IPS-NIHi7 (cell line): ENCODE measurements around the gene PDZRN4.

Experiments
- DNase-seq: peaks from one replicate; pipeline ENCODE4 v3.0.0; 2012; ENCODE audit warnings: mixed read lengths; ENCODE audit errors: extremely low spot score

PDZRN4 gene

GRCh38 chr12:41356181-41356580, 168.1 kb downstream of the PDZRN4 start:
- DNase-seq, result no peak

- no peak for DNase-seq
Observed at GRCh38 chr12:41361738-41362137, 173.6 kb downstream of the PDZRN4 start.

DNA sequence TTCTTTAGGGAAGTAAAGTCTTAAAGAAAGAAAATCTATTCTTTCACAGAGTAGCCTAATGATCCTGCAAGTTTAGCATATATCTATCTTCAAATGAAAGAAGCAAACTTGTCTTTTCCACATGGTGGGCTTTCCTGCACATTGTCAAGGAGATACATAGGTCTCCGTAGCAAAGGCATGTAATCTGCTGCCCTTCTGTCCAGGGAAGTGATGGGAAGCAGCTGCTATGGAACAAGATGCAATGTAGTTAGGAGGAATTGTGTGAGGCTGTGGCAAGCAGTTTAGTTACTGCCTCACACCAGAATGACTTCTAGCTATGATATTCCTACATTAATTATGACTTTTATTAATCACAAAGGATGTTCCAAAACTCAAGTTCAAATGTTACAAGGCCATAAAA, 174.4 kb downstream of the PDZRN4 start:
- no peak for DNase-seq

DNA sequence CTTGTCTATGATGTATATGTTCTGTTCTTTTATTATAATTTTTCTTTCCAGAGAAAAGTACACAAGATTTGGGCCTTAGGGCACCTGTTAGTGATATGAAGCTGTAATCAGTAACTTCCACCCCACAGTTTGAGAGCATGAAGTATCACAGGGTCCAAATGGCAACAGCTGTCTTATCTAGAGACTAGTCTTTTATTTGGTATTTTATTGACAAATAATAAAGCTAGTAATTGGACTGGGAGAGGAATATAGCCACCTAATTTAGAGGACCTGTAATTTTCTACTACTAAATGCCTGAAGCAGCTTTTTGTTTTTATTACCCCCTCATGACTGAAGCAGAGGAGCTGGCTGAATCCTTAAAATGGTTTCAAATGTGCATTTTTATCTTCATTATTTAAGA, 174.8 kb downstream of the PDZRN4 start:
- no peak for DNase-seq

- no peak for DNase-seq
Observed at GRCh38 chr12:41364211-41364610, 176.1 kb downstream of the PDZRN4 start.

GRCh38 chr12:41365653-41366171, 177.6 kb downstream of the PDZRN4 start:
- DNase-seq, result peak; percentile 12

- peak; percentile 14 for DNase-seq
Observed at GRCh38 chr12:41367726-41368405, 179.7 kb downstream of the PDZRN4 start.

- DNase-seq, result no peak
Observed at GRCh38 chr12:41380878-41381277, 192.8 kb downstream of the PDZRN4 start.

- DNase-seq, result no peak
Observed at GRCh38 chr12:41402801-41403200, 214.7 kb downstream of the PDZRN4 start.

DNA sequence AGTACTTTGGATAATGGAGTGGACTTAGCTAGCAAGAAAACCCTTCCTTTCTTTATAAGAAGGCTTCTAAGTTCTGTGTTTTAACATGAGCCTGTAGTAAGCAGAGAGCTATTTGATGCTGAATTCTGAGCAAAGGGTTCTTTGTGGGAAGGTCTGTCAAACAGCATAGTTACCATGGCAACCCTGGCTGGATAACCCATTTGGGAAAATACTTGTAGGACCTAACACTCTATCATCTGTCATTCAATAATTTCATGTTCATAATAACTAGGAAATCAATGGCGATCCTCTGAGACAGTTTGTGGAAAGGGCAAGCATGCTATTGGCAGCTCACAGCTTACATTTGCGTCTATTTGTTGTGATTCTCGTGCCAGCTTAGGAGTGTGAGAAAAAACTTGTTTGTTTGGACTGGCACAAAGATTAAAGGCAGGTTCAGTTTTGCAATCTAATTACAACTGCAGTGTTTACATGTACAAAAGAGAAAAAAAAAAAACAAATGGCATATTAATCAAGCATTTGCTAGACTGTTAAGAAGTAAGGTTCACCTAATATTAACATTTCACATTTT, 219.2 kb downstream of the PDZRN4 start:
- peak; percentile 9 for DNase-seq

GRCh38 chr12:41409628-41410027, 221.5 kb downstream of the PDZRN4 start:
- DNase-seq, result no peak

- DNase-seq, result peak; percentile 26
Observed at GRCh38 chr12:41418586-41418985, 230.5 kb downstream of the PDZRN4 start.

GRCh38 chr12:41419131-41419893, 231.2 kb downstream of the PDZRN4 start:
- DNase-seq, result no peak

DNA sequence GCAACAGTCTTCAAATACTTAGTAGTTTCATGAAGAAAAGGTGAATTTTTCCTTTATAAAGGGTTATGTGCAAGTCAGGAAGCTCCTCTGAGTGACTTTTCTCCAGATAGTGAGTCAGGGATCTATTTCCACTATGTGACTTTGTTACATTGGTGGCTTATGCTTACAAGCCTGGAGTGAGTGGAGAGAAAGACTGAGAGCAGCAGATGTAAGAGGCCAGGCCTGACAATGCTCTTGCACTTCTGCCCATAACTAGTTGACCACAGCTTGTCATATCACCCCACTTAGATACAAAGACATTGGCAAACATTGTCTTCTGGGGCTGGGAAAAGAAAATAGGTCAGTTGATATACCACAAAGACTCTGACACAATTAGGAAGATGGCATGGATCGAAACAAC, 236.5 kb downstream of the PDZRN4 start:
- DNase-seq, result no peak

GRCh38 chr12:41433460-41433859, 245.3 kb downstream of the PDZRN4 start:
- no peak for DNase-seq

DNA sequence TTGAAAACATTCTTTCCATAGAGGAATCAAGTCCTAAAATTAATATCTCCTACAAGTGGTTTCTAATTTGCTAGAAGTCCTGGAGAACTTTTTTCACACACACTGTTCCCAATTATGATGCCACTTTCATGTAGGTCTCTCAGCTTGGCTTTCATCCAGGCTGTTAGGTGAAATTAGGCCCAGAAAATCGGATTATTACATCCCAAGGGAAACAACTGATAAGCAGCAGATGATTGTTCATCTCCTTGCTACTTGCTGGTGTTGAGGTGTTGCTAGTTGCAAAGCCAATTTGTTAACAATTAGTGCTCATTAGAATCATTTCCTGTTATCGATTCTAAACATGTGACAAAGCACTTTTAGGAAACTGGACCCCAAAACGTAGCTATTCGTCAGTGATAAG, 248.0 kb downstream of the PDZRN4 start:
- no peak for DNase-seq

GRCh38 chr12:41437563-41437962, 249.4 kb downstream of the PDZRN4 start:
- DNase-seq, result no peak

DNA sequence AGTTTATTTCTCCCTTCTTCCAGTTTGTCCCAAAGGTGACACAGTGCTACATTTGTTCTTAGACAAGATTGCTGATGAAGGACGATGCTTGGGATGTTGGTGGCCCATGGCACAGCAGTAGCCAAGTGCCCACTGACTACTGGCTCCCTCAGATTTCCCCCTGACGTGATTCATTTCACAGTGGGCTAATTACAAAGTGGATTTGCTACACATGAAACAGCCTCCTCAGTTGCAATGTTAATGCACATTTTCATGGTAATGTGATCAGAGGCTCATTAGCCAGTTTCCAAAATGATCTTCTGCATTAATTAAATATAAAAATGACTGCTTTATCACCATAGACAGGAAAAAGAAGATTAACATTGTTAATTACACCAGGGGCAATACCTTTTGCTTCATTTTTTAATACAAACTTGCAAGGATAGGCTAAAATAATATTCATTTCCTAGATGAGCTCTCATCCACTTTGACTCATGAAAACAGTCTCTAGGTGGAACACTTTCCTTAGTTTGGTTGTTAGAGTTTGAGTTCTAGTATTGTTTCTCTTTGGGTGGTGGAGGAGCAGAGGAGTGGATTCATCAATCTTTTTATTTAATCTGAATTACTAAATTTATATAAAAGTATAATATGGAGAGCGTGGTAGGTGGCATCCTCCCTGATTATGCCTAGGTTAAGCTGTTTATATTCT, 250.9 kb downstream of the PDZRN4 start:
- no peak for DNase-seq

GRCh38 chr12:41439801-41440200, 251.7 kb downstream of the PDZRN4 start:
- no peak for DNase-seq

GRCh38 chr12:41441180-41441579, 253.1 kb downstream of the PDZRN4 start:
- no peak for DNase-seq

GRCh38 chr12:41442896-41443295, 254.8 kb downstream of the PDZRN4 start:
- no peak for DNase-seq

GRCh38 chr12:41443690-41444089, 255.6 kb downstream of the PDZRN4 start:
- no peak for DNase-seq
